Omental fat pad (tissue), 4 donors: ENCODE results near the gene MGMT. TPM values are rescaled to one million over a fixed set of nuclear protein-coding genes. Genes with fewer than 3 reads are reported as not detected.

Source experiments
- ATAC-seq: fragments of 150-250 bp; one replicate; pipeline ENCODE4 v1.9.1; 2016; ENCODE audit warnings: mild to moderate bottlenecking, moderate library complexity; ENCODE audit not compliant: low FRiP score
- DNase-seq: peaks from one replicate; pipeline ENCODE4 v3.0.0-alpha.2; 2019; ENCODE audit warnings: low spot score
- CTCF ChIP-seq, 3 donors: fragments of 450-650 bp; IDR thresholded peaks; one replicate each; pipeline ENCODE4 v1.5.1; 2016 to 2017; ENCODE audit warnings: antibody characterized with exemption in 3 of 3, mild to moderate bottlenecking in 3 of 3, moderate library complexity in 2 of 3
- total RNA-seq, 4 donors: library from RNA; depleted of rRNA; stranded (reverse); fragments of >200 nt; gene quantifications; one replicate each; pipeline ENCODE4 v1.1.0, GENCODE V29; 2016

MGMT gene
- total RNA-seq, 4 donors from 2014 or later = 27.3 to 56.6 (median 35.4) TPM

- DNase-seq (no peak), ATAC-seq (no peak)
- TF ChIP-seq CTCF (IDR thresholded peaks at IDR 0.05) = no peak
Observed at GRCh38 chr10:129717816-129718547, 250.9 kb downstream of the MGMT start.

- TF ChIP-seq CTCF (IDR thresholded peaks at IDR 0.05) = no peak
- no peak for DNase-seq
- ATAC-seq = no peak
Observed at GRCh38 chr10:129718548-129719414, 251.7 kb downstream of the MGMT start.

DNA sequence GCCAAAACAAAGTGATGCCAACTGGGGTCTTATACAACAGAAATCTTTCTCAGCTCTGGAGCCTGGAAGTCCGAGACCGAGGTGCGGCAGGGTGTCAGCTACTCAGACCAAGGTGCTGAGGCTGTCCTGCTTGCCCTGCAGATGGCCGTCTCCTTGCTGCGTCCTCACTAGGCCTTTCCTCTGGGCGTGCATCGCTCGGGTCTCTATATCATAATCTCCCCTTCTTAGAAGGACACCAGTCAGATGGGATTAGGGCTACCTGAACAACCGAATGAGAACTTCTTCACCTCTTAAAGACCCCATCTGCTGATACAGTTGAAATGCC, 252.3 kb downstream of the MGMT start:
- ATAC-seq = no peak
- no peak for TF ChIP-seq CTCF (IDR thresholded peaks at IDR 0.05)
- no peak for DNase-seq

DNA sequence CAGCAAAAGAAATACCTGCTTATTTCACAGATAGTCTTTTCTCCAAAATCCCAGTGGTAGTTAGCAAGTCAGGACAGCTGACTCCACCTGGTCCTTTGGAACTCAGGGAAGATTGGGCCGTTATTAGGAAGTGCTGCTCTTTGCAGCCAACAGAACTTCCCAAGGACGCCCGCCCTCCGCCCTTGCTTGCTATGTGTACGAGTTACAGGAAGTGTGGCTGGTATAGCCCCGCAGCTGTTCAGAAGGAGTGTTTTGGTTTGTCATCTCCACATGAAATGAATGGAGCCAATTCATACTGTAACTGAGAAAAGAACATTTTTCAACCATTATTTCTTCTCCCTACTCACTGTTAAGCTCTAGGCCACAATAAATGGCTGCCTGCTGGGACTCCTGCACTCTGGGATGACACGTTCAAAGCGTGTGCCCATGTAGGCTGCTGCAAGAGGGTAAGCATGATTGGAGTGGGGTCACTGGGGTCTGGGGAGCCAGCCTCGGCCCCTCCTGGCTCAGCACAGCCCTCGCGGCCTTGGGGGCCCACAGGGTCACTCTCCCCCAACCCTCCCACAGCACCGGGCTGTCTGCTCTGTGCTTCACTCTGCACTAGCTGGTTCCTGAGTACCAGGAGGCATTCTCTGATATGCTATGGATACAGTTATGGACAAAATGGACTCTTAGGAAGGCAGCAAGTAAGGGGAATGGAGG, 253.0 kb downstream of the MGMT start:
- ATAC-seq (no peak), DNase-seq (no peak)
- TF ChIP-seq CTCF (IDR thresholded peaks at IDR 0.05) = no peak

GRCh38 chr10:129725011-129725410, 258.0 kb downstream of the MGMT start:
- ATAC-seq = no peak
- no peak for TF ChIP-seq CTCF (IDR thresholded peaks at IDR 0.05)
- DNase-seq = no peak

GRCh38 chr10:129725482-129725881, 258.4 kb downstream of the MGMT start:
- DNase-seq = no peak

More at GRCh38 chr10:129725482-129725881, 258.4 kb downstream of the MGMT start:
- no peak for TF ChIP-seq CTCF (IDR thresholded peaks at IDR 0.05)
- no peak for ATAC-seq
